SK-N-MC (cell line): Measurements from ENCODE around the gene HUNK.

Experiments used
- EZH2 ChIP-seq: fragments of 200-600 bp; sonication (generic); IDR thresholded peaks from one replicate; pipeline ENCODE4 v1.6.1; 2017; ENCODE audit warnings: antibody characterized with exemption
- FOXP2 ChIP-seq: optimal IDR thresholded peaks from 2 replicates; pipeline ENCODE3; 2011; ENCODE audit warnings: mild to moderate bottlenecking, moderate library complexity; ENCODE audit not compliant: insufficient read depth; ENCODE audit errors: extremely low read length, control extremely low read depth
- POLR2AphosphoS5 ChIP-seq: IDR thresholded peaks from 2 replicates; pipeline ENCODE4 v1.6.1; 2012; ENCODE audit warnings: mild to moderate bottlenecking, low read depth, low read length, borderline replicate concordance

DNA sequence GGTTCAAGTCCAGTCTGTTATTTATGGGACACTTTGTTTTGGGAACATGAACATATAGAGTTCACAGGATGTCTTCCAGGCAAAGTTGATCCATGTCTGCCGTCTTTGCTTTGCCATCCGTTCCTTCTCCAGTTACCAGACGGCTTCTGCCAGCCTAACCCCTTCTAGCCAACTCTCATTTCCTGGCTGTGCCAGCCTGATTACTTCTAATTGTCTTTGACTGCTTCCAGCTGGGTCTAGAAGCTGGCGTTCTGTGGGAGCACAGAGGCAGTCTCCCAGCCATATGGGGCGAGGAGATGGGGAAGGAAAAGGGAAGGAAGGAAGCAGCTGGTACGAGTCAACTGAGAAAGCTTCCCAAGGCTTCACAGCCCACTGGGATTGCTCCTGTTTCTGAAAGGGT lies 3.1 kb upstream of the HUNK start:
- no peak for TF ChIP-seq EZH2
- no peak for TF ChIP-seq FOXP2
- no peak for TF ChIP-seq POLR2AphosphoS5
